GM12874 (cell line): ENCODE measurements around the gene TBX15.

Experiments used
- CTCF ChIP-seq: IDR thresholded peaks from 2 replicates; pipeline ENCODE4 v1.5.1; 2011; ENCODE audit warnings: low read depth, mild to moderate bottlenecking, control low read depth, low read length, moderate library complexity; ENCODE audit not compliant: insufficient read depth

The TBX15 gene

GRCh38 chr1:119011706-119012105, 23.6 kb upstream of the TBX15 start:
- TF ChIP-seq CTCF: no peak

- TF ChIP-seq CTCF: no peak
These were observed 23.0 kb upstream of the TBX15 start for GRCh38 chr1:119011116-119011515.

GRCh38 chr1:119010201-119010600, 22.1 kb upstream of the TBX15 start:
- no peak for TF ChIP-seq CTCF

GRCh38 chr1:119009312-119009655, 21.1 kb upstream of the TBX15 start:
- no peak for TF ChIP-seq CTCF

- peak; percentile 40; the same call in 1 of the 2 replicates for TF ChIP-seq CTCF
These were observed 20.6 kb upstream of the TBX15 start for GRCh38 chr1:119008483-119009311.

GRCh38 chr1:119007670-119008482, 19.7 kb upstream of the TBX15 start:
- TF ChIP-seq CTCF: no peak

GRCh38 chr1:119007339-119007669, 19.2 kb upstream of the TBX15 start:
- no peak for TF ChIP-seq CTCF
